Neural progenitor cell (in vitro differentiated cells): ENCODE measurements around the gene FAHD1. TPM values are rescaled to one million over a fixed set of nuclear protein-coding genes. Genes with fewer than 3 reads are reported as not detected.

Experiments
- DNase-seq: peaks from one replicate; pipeline ENCODE4 v3.0.0-alpha.2; 2016; ENCODE audit warnings: low spot score
- H2AFZ ChIP-seq: fragments of 200-600 bp; sonication (generic); replicated peaks from 2 replicates; pipeline ENCODE4 v1.6.1; 2016; ENCODE audit warnings: antibody characterized with exemption
- H3F3A ChIP-seq: fragments of 200-600 bp; sonication (generic); 2 replicates; pipeline ENCODE4 v1.6.1; 2016; ENCODE audit warnings: antibody characterized with exemption, low read depth
- H3K27ac ChIP-seq: fragments of 200-600 bp; sonication (generic); 2 replicates; pipeline ENCODE4 v1.5.1; 2016; ENCODE audit warnings: mild to moderate bottlenecking
- H3K27me3 ChIP-seq: fragments of 200-600 bp; sonication (generic); 2 replicates; pipeline ENCODE4 v1.6.1; 2016; ENCODE audit warnings: mild to moderate bottlenecking, moderate library complexity
- H3K36me3 ChIP-seq: fragments of 200-600 bp; sonication (generic); 2 replicates; pipeline ENCODE4 v1.5.1; 2016
- H3K4me1 ChIP-seq: fragments of 200-600 bp; sonication (generic); 2 replicates; pipeline ENCODE4 v1.6.1; 2016; ENCODE audit warnings: mixed run types
- H3K4me2 ChIP-seq: fragments of 200-600 bp; sonication (generic); 2 replicates; pipeline ENCODE4 v1.6.1; 2016
- H3K4me3 ChIP-seq: fragments of 200-600 bp; sonication (generic); 2 replicates; pipeline ENCODE4 v1.5.1; 2016
- H3K79me2 ChIP-seq: fragments of 200-600 bp; sonication (generic); 2 replicates; pipeline ENCODE4 v1.6.1; 2016; ENCODE audit warnings: low read depth
- H3K9ac ChIP-seq: fragments of 200-600 bp; sonication (generic); 2 replicates; pipeline ENCODE4 v1.6.1; 2016
- H3K9me3 ChIP-seq: fragments of 200-600 bp; sonication (generic); 2 replicates; pipeline ENCODE4 v1.5.1; 2016; ENCODE audit warnings: low read depth
- H4K20me1 ChIP-seq: fragments of 200-600 bp; sonication (generic); 2 replicates; pipeline ENCODE4 v1.6.1; 2016; ENCODE audit warnings: low read depth
- H3K27ac Mint-ChIP-seq: 3 replicates; pipeline ENCODE4 v1.8.0; 2021; ENCODE audit warnings: mixed read lengths
- H3K27me3 Mint-ChIP-seq: 2 replicates; pipeline ENCODE4 v1.8.0; 2022; ENCODE audit warnings: low read depth, mild to moderate bottlenecking, inconsistent platforms, moderate library complexity, mixed read lengths; ENCODE audit not compliant: insufficient read depth
- H3K36me3 Mint-ChIP-seq: 3 replicates; pipeline ENCODE4 v1.8.0; 2021; ENCODE audit warnings: mixed read lengths
- H3K4me1 Mint-ChIP-seq: 3 replicates; pipeline ENCODE4 v1.8.0; 2021; ENCODE audit warnings: mixed read lengths
- H3K4me3 Mint-ChIP-seq: 3 replicates; pipeline ENCODE4 v1.8.0; 2021; ENCODE audit warnings: mild to moderate bottlenecking, moderate library complexity, mixed read lengths
- H3K9me3 Mint-ChIP-seq: 3 replicates; pipeline ENCODE4 v1.8.0; 2020; ENCODE audit warnings: mixed read lengths
- EZH2 ChIP-seq: fragments of 200-600 bp; sonication (generic); IDR thresholded peaks from 2 replicates; pipeline ENCODE4 v1.6.1; 2017; ENCODE audit warnings: antibody characterized with exemption, mild to moderate bottlenecking, moderate library complexity
- EZH2phosphoT487 ChIP-seq: fragments of 200-600 bp; sonication (generic); IDR thresholded peaks from 2 replicates; pipeline ENCODE4 v1.6.1; 2017; ENCODE audit warnings: antibody characterized with exemption
- total RNA-seq: library from RNA; depleted of rRNA; stranded (reverse); fragments of >200 nt; gene quantifications from 2 replicates; pipeline ENCODE4 v1.2.3, GENCODE V29; 2015; ENCODE audit warnings: low replicate concordance
- TF ChIP-seq, protein P1 (sequence below): fragments of 200-600 bp; sonication (generic); IDR thresholded peaks from 2 replicates; pipeline ENCODE4 v1.5.1; 2017; ENCODE audit warnings: antibody characterized with exemption, mild to moderate bottlenecking

FAHD1 gene
- total RNA-seq, 1 donor from 2014 or later, result 21.6 TPM

GRCh38 chr16:1845985-1846384 lies 19.0 kb downstream of the FAHD1 start:
- H3K36me3 Mint-ChIP-seq, result no peaks in the 10 kb centered on the region
- no peaks in the 10 kb centered on the region for H3K36me3 ChIP-seq
- H3K79me2 ChIP-seq, result no peaks in the 10 kb centered on the region
- H3K27ac ChIP-seq, result no peak overlapping the region
- no peak overlapping the region for H3K27ac Mint-ChIP-seq
- DNase-seq, result no peak
- no peak overlapping the region for H3K9ac ChIP-seq
- H2AFZ ChIP-seq, result no peak overlapping the region
- H3K4me3 ChIP-seq, result no peak overlapping the region
- no peaks in the 10 kb centered on the region for H3K9me3 Mint-ChIP-seq
- no peaks in the 10 kb centered on the region for H4K20me1 ChIP-seq
- H3K9me3 ChIP-seq, result no peaks in the 10 kb centered on the region
- TF ChIP-seq EZH2 (no peak), EZH2phosphoT487 (no peak)
- TF ChIP-seq, protein P1, sequence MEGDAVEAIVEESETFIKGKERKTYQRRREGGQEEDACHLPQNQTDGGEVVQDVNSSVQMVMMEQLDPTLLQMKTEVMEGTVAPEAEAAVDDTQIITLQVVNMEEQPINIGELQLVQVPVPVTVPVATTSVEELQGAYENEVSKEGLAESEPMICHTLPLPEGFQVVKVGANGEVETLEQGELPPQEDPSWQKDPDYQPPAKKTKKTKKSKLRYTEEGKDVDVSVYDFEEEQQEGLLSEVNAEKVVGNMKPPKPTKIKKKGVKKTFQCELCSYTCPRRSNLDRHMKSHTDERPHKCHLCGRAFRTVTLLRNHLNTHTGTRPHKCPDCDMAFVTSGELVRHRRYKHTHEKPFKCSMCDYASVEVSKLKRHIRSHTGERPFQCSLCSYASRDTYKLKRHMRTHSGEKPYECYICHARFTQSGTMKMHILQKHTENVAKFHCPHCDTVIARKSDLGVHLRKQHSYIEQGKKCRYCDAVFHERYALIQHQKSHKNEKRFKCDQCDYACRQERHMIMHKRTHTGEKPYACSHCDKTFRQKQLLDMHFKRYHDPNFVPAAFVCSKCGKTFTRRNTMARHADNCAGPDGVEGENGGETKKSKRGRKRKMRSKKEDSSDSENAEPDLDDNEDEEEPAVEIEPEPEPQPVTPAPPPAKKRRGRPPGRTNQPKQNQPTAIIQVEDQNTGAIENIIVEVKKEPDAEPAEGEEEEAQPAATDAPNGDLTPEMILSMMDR, result no peak
- H3K27me3 ChIP-seq, result peaks cover 48% of the 10 kb centered on the region
- no peaks in the 10 kb centered on the region for H3K27me3 Mint-ChIP-seq
- no peaks in the 10 kb centered on the region for H3K4me1 ChIP-seq
- no peak overlapping the region for H3K4me3 Mint-ChIP-seq
- no peak overlapping the region for H3K4me2 ChIP-seq
- no peaks in the 10 kb centered on the region for H3K4me1 Mint-ChIP-seq
- no peaks in the 10 kb centered on the region for H3F3A ChIP-seq

DNA sequence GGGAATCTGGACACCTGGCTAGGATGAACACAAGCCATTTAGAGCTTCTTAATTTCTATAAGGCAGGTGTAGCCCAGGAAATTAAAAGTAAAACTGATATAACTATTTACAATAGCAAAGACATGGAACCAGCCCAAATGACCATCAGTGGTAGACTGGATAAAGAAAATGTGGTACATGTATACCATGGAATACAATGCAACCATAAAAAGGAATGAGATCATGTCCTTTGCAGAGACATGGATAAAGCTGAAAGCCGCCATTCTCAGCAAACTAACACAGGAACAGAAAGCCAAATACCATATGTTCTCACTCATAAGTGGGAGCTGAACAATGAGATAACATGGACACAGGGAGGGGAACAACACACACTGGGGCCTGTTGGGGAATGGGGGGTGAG lies 19.4 kb downstream of the FAHD1 start:
- Histone ChIP-seq H3K36me3 (no peaks in the 10 kb centered on the region), H3K27me3 (peaks cover 52% of the 10 kb centered on the region), H3K9ac (no peak overlapping the region), H3K4me1 (no peaks in the 10 kb centered on the region), H3F3A (no peaks in the 10 kb centered on the region), H3K9me3 (no peaks in the 10 kb centered on the region), H3K4me2 (no peak overlapping the region), H3K4me3 (no peak overlapping the region), H3K27ac (no peak overlapping the region), H3K79me2 (no peaks in the 10 kb centered on the region), H2AFZ (no peak overlapping the region), H4K20me1 (no peaks in the 10 kb centered on the region)
- no peak for TF ChIP-seq EZH2
- TF ChIP-seq, protein P1, result no peak
- TF ChIP-seq EZH2phosphoT487, result no peak
- Mint-ChIP-seq H3K27ac (no peak overlapping the region), H3K36me3 (no peaks in the 10 kb centered on the region), H3K4me3 (no peak overlapping the region), H3K4me1 (no peaks in the 10 kb centered on the region), H3K9me3 (no peaks in the 10 kb centered on the region), H3K27me3 (no peaks in the 10 kb centered on the region)
- DNase-seq, result no peak

DNA sequence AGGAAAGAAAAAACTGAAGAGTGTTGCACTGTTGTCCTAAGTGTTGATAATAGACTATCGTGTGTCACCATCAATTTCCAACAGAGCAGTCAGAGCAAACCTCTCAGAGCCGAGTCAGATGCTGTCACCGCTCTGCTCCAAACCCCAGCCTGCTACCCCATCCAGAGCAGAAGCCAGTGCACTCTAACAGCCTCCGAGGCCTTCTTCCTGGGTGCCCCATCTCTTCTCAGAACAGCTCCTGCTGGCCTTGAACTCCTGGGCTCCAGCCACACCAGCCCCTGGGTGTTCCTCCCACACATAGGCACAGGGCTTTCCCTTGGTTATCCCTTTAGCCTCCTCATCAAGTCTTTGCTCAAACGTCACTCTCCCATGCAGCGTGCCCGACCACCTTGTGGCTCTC lies 24.0 kb downstream of the FAHD1 start:
- no peak overlapping the region for H3K9ac ChIP-seq
- H3K27me3 ChIP-seq, result peaks cover 83% of the 10 kb centered on the region
- no peak overlapping the region for H3K4me2 ChIP-seq
- no peak overlapping the region for H3K4me3 ChIP-seq
- Mint-ChIP-seq H3K27ac (no peak overlapping the region), H3K4me1 (no peaks in the 10 kb centered on the region), H3K27me3 (peaks cover 11% of the 10 kb centered on the region), H3K9me3 (no peaks in the 10 kb centered on the region), H3K36me3 (no peaks in the 10 kb centered on the region), H3K4me3 (peak overlapping the region; percentile 14)
- no peak for TF ChIP-seq EZH2phosphoT487
- TF ChIP-seq, protein P1, result no peak
- no peak for TF ChIP-seq EZH2
- DNase-seq, result no peak
- no peak overlapping the region for H3K27ac ChIP-seq
- H2AFZ ChIP-seq, result no peak overlapping the region
- no peaks in the 10 kb centered on the region for H3K9me3 ChIP-seq
- H4K20me1 ChIP-seq, result no peaks in the 10 kb centered on the region
- H3K79me2 ChIP-seq, result no peaks in the 10 kb centered on the region
- no peaks in the 10 kb centered on the region for H3K4me1 ChIP-seq
- H3F3A ChIP-seq, result no peaks in the 10 kb centered on the region
- no peaks in the 10 kb centered on the region for H3K36me3 ChIP-seq
